Measurements from ENCODE around the gene GNG4. TPM values are rescaled to one million over a fixed set of nuclear protein-coding genes. Genes with fewer than 3 reads are reported as not detected.

GNG4 gene
- total and polyA plus RNA-seq, 8 donors, result 0.56 to 20.4 (median 3.0) TPM

GRCh38 chr1:235532360-235532759 is 117.2 kb downstream of the GNG4 start:
- H3K27me3 ChIP-seq, result no peaks in the 10 kb centered on the region
- H3K36me3 ChIP-seq, result no peaks in the 10 kb centered on the region
- intact Hi-C loops (cut with DNase I), result no loop called here
- DNase-seq, result no peak
- FAIRE-seq, result no peak
- H3K4me1 ChIP-seq, result no peaks in the 10 kb centered on the region
- no peaks in the 10 kb centered on the region for H3K9me3 ChIP-seq
- 75 to 86% methylated on average over 2 of the region's 2 CpGs for WGBS, 2 donors
- no peak overlapping the region for H3K4me3 ChIP-seq
- no peak overlapping the region for H3K27ac ChIP-seq
- ATAC-seq, result no peak
- TF ChIP-seq, protein P1, sequence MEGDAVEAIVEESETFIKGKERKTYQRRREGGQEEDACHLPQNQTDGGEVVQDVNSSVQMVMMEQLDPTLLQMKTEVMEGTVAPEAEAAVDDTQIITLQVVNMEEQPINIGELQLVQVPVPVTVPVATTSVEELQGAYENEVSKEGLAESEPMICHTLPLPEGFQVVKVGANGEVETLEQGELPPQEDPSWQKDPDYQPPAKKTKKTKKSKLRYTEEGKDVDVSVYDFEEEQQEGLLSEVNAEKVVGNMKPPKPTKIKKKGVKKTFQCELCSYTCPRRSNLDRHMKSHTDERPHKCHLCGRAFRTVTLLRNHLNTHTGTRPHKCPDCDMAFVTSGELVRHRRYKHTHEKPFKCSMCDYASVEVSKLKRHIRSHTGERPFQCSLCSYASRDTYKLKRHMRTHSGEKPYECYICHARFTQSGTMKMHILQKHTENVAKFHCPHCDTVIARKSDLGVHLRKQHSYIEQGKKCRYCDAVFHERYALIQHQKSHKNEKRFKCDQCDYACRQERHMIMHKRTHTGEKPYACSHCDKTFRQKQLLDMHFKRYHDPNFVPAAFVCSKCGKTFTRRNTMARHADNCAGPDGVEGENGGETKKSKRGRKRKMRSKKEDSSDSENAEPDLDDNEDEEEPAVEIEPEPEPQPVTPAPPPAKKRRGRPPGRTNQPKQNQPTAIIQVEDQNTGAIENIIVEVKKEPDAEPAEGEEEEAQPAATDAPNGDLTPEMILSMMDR (IDR thresholded peaks at IDR 0.05), result no peak

DNA sequence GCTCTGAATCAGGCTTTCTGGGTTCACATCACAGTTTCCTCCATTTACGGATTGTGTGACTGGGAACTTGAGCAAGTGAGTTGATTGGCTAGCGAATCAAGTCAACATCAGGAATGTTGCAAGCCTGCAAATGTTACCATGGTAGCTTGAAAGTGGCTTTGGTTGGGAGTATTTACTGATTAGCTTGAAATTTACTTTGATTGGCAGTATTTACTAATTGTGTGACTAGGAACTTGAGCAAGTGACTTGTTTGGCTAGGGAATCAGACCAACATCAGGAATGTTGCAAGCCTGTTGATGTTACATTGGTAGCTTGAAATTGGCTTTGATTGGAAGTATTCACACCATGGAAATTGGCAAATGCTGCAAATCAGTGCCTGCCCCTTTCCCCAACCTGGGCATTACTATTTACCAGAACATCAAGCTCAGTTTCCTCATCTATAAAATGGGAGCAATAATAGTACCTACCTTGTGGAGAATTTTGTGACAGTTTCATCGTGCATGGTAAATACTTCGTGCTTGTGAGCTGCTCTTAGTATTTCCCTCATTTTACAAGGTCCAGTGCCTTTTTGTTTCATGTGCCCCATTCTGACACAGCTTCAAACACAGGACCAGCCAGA is 122.3 kb downstream of the GNG4 start:
- ATAC-seq, result peak; percentile 41 to 86 (median 84)
- H3K9me3 ChIP-seq, result no peaks in the 10 kb centered on the region
- intact Hi-C loops (cut with DNase I), result no loop called here
- FAIRE-seq, result no peak
- no peak overlapping the region for H3K27ac ChIP-seq
- H3K4me3 ChIP-seq, result no peak overlapping the region
- H3K36me3 ChIP-seq, result no peaks in the 10 kb centered on the region
- TF ChIP-seq, protein P1 (IDR thresholded peaks at IDR 0.05), result no peak
- H3K4me1 ChIP-seq, result no peaks in the 10 kb centered on the region
- WGBS, 2 donors, result 55 to 59% methylated on average over 4 of the region's 4 CpGs
- H3K27me3 ChIP-seq, result no peaks in the 10 kb centered on the region
- peak in 2 of 6 donors; percentile 15 to 22 for DNase-seq

DNA sequence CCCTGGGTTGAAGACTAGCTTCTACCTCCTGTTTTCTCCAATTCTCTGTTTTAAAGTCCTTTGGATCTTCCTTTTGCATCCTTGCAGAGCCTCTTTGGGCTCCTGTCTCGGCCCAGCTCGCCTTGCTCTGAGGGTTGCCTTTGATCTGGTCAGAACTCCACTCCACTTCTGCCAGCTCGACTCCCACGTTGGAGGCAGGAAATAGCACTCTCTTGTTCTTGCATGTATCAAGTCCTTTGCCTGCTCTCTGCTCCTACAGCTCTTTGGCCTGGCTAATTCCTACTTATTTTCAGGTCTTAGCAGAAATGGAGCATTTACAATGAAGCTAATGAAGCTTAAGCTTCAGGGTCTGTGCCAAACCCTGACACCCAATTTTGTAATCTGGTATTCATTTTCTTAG is 124.3 kb downstream of the GNG4 start:
- TF ChIP-seq, protein P1 (IDR thresholded peaks at IDR 0.05), result no peak
- H3K4me1 ChIP-seq, result no peaks in the 10 kb centered on the region
- 59 to 63% methylated on average over 4 of the region's 4 CpGs for WGBS, 2 donors
- no peaks in the 10 kb centered on the region for H3K27me3 ChIP-seq
- no peaks in the 10 kb centered on the region for H3K9me3 ChIP-seq
- FAIRE-seq (no peak), DNase-seq (no peak), ATAC-seq (no peak)
- H3K36me3 ChIP-seq, result no peaks in the 10 kb centered on the region
- intact Hi-C loops (cut with DNase I), result no loop called here
- H3K27ac ChIP-seq, result no peak overlapping the region
- no peak overlapping the region for H3K4me3 ChIP-seq

DNA sequence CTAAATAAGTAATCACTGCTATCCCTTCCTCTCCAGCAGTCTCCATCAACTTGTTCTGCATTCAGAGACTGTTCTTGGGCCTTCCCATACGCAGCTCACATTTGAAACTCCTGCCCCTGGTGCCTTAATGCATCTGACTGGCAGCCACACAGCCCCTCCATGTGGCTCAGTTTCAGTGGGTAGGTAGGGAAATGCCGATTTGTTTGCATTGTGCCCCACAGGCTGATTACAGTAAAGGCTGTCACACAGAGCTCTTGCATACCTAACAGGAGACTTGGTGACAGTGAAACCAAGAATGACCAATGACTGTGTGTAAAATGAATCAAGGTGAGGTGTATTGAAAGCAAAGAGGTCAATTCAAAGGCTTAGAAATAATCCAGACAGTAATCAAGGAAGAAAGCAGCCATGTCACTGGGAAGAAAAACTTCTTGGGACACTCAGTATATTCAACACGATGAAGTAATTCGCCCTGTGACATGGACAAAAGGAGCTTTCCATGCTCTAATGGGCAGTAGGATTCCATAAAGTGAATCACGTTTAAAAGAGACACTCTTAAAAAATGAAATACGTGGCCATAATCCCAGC is 132.6 kb downstream of the GNG4 start:
- TF ChIP-seq, protein P1 (IDR thresholded peaks at IDR 0.05), result no peak
- FAIRE-seq (no peak), DNase-seq (no peak), ATAC-seq (no peak)
- 75 to 78% methylated on average over 6 of the region's 6 CpGs for WGBS, 2 donors
- no peaks in the 10 kb centered on the region for H3K9me3 ChIP-seq
- no peak overlapping the region for H3K27ac ChIP-seq
- no peak overlapping the region for H3K4me3 ChIP-seq
- no peaks in the 10 kb centered on the region for H3K36me3 ChIP-seq
- H3K27me3 ChIP-seq, result no peaks in the 10 kb centered on the region
- no peaks in the 10 kb centered on the region for H3K4me1 ChIP-seq
- intact Hi-C loops (cut with DNase I), result loop anchor here in 1 of 3 donors (10.0 kb wide), 1 partner anchor 268 kb away; no protein-coding TSS in a partner anchor

All from pancreas (tissue), 10 donors.